Measurements from ENCODE around the gene SHC1. TPM values are rescaled to one million over a fixed set of nuclear protein-coding genes. Genes with fewer than 3 reads are reported as not detected.

The SHC1 gene
- total and polyA plus RNA-seq, 2 experiments from 2014 or later: 117 to 211 TPM

GRCh38 chr1:154990276-154990675, 19.7 kb upstream of the SHC1 start (continued):
- no peak for TF ChIP-seq STAT1 (IDR thresholded peaks at IDR 0.05; ENCODE audit: unreplicated experiment)

- Mint-ChIP-seq H3K4me1 (peaks cover 21% of the 10 kb centered on the region), H3K27me3 (ENCODE audit: insufficient read depth, low read depth, poor library complexity) (peaks cover 14% of the 10 kb centered on the region), H3K9me3 (no peaks in the 10 kb centered on the region; the same call in 2 of the 3 replicates), H3K4me3 (peak overlapping the region; percentile 7; the same call in 1 of the 3 replicates), H3K27ac (no peak overlapping the region; the same call in 1 of the 2 replicates), H3K36me3 (ENCODE audit: low read depth) (peaks cover 60% of the 10 kb centered on the region)
- no peak overlapping the region for H2AFZ ChIP-seq
- H3K27ac ChIP-seq (ENCODE audit: low read depth): no peak overlapping the region
- no peaks in the 10 kb centered on the region for H3K9me2 ChIP-seq (ENCODE audit: insufficient read depth)
- H3K4me3 ChIP-seq: no peak overlapping the region
- peaks cover 19% of the 10 kb centered on the region; the same call in 1 of the 2 replicates for H4K20me1 ChIP-seq (replicated peaks; ENCODE audit: insufficient read depth)
- H3K27me3 ChIP-seq (ENCODE audit: insufficient read depth): no peaks in the 10 kb centered on the region
- ATAC-seq (no peak), DNase-seq (ENCODE audit: low spot score) (no peak)
- peaks cover 17% of the 10 kb centered on the region; the same call in 1 of the 2 replicates for H3F3A ChIP-seq (replicated peaks; ENCODE audit: low read depth)
- peaks cover 5% of the 10 kb centered on the region for H3K4me1 ChIP-seq (ENCODE audit: insufficient read depth)
- peaks cover 9% of the 10 kb centered on the region; the same call in 1 of the 2 replicates for H3K36me3 ChIP-seq (ENCODE audit: insufficient read depth)
- peaks cover 41% of the 10 kb centered on the region for H3K79me2 ChIP-seq (replicated peaks; ENCODE audit: insufficient read depth)
- TF ChIP-seq NANOG (IDR thresholded peaks at IDR 0.05; ENCODE audit: borderline replicate concordance) (no peak), ZNF331 (CRISPR knock-in tag; IDR thresholded peaks at IDR 0.05; ENCODE audit: low read depth) (no peak), POLR2AphosphoS5 (IDR thresholded peaks at IDR 0.05; ENCODE audit: low read depth) (no peak), ETS1 (IDR thresholded peaks at IDR 0.05) (no peak), STAT1 (IDR thresholded peaks at IDR 0.05; ENCODE audit: unreplicated experiment) (no peak), JUNB (IDR thresholded peaks at IDR 0.05; ENCODE audit: unreplicated experiment) (no peak), CTCF (conservative IDR thresholded peaks at IDR 0.05; ENCODE audit: low read depth in 2 of 2) (no peak), ZNF462 (CRISPR knock-in tag; IDR thresholded peaks at IDR 0.05) (no peak)
- H3K4me2 ChIP-seq: no peak overlapping the region
Measured at GRCh38 chr1:154989195-154989860, 18.8 kb upstream of the SHC1 start.
